ENCODE data around the gene RFLNA.

DNA sequence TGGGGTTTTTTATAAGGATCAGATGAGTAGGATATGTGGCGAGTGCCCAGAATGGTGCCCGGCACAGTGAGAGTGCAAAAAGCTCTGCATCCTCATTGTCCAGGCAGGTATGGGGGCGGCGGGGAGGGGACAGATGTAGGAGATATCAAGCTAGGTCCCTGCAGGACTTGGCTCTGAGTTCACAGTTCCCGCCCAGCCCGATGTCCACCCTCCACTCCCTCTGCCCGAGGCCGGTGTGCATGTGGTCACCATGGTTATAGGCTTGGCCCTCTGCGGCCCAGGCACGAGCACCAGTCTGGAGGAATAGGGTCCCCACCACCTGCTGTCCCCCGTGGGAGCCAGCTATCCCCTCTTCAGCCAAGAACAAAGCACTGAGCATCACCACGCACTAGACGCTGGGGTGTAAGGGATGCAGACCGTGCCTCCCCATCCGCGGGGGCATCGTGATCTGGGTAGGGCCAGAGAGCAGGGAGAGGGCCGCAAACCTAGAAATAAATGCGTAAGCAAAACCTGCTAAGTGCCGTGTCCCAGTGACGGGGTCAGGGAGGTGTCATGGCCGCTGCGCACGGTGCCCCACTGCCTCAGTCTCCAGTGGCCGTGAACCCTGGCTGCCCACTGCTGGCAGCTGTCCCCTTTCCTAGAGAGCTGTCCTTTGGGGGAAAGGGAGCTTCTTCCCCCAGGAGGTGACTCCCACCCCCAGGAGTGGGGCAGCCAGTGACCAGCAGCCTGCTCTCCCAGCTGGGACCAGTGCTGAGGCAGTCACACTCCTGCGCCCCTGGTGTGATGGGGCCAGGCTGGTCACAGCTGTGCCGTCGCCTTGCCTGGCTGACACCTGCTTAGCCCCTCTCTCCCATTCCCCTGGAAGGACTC is 12.0 kb downstream of the RFLNA start:
- TF ChIP-seq, protein P1, sequence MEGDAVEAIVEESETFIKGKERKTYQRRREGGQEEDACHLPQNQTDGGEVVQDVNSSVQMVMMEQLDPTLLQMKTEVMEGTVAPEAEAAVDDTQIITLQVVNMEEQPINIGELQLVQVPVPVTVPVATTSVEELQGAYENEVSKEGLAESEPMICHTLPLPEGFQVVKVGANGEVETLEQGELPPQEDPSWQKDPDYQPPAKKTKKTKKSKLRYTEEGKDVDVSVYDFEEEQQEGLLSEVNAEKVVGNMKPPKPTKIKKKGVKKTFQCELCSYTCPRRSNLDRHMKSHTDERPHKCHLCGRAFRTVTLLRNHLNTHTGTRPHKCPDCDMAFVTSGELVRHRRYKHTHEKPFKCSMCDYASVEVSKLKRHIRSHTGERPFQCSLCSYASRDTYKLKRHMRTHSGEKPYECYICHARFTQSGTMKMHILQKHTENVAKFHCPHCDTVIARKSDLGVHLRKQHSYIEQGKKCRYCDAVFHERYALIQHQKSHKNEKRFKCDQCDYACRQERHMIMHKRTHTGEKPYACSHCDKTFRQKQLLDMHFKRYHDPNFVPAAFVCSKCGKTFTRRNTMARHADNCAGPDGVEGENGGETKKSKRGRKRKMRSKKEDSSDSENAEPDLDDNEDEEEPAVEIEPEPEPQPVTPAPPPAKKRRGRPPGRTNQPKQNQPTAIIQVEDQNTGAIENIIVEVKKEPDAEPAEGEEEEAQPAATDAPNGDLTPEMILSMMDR (IDR thresholded peaks at IDR 0.05), result no peak
- TF ChIP-seq POLR2A (IDR thresholded peaks at IDR 0.05), result no peak

All from body of pancreas (tissue), 4 donors.